22Rv1 (cell line): ENCODE data around the gene CAMK2N2.

Experiments used
- ZFX ChIP-seq: fragments of 450-650 bp; IDR thresholded peaks from 2 replicates; pipeline ENCODE4 v1.6.1; 2017; ENCODE audit warnings: antibody characterized with exemption, borderline replicate concordance
- TF ChIP-seq, protein P1 (sequence below): fragments of 450-650 bp; IDR thresholded peaks from 2 replicates; pipeline ENCODE4 v1.5.1; 2017; ENCODE audit warnings: mild to moderate bottlenecking

DNA sequence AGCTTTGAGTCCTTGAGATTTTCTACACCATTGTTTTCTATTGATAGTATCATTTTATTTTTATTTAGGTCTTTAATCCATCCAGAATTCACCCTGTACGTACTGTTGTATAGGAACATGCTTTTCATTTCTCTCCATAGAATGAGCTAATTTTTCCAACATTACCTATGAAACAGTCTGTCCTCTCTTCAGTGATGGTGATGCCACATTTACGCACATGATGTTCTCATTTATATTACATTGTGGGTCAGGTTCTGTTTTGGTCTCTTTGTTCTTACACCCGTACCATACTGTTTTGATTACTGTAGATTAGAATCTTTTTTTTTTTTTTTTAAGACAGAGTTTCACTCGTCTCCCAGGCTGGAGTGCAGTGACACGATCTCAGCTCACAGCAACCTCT is 49.6 kb downstream of the CAMK2N2 start:
- TF ChIP-seq, protein P1, sequence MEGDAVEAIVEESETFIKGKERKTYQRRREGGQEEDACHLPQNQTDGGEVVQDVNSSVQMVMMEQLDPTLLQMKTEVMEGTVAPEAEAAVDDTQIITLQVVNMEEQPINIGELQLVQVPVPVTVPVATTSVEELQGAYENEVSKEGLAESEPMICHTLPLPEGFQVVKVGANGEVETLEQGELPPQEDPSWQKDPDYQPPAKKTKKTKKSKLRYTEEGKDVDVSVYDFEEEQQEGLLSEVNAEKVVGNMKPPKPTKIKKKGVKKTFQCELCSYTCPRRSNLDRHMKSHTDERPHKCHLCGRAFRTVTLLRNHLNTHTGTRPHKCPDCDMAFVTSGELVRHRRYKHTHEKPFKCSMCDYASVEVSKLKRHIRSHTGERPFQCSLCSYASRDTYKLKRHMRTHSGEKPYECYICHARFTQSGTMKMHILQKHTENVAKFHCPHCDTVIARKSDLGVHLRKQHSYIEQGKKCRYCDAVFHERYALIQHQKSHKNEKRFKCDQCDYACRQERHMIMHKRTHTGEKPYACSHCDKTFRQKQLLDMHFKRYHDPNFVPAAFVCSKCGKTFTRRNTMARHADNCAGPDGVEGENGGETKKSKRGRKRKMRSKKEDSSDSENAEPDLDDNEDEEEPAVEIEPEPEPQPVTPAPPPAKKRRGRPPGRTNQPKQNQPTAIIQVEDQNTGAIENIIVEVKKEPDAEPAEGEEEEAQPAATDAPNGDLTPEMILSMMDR = no peak
- TF ChIP-seq ZFX = no peak
